ENCODE measurements around the gene CDKAL1.
"Not testable (repeated sequence)": the region's sequence is repeated elsewhere in the genome, so short reads cannot be mapped to it uniquely, and the experiment has no call there.

DNA sequence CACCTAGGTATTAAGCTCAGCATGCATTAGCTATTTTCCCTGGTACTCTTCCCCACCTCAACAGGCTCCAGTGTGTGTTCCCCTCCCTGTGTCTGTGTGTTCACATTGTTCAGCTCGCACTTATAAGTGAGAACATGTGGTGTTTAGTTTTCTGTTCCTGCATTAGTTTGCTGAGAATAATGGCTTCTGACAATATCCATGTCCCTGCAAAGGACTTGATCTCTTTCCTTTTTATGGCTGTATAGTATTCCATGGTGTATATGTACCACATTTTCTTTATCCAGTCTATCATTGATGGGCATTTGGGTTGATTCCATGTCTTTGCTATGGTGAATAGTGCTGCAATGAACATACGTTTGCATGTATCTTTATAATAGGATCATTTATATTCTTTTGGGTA lies 521.2 kb downstream of the CDKAL1 start:
- TF ChIP-seq EZH2, EZH2phosphoT487 (IDR thresholded peaks at IDR 0.05): not testable (repeated sequence)
- TF ChIP-seq, protein P1, sequence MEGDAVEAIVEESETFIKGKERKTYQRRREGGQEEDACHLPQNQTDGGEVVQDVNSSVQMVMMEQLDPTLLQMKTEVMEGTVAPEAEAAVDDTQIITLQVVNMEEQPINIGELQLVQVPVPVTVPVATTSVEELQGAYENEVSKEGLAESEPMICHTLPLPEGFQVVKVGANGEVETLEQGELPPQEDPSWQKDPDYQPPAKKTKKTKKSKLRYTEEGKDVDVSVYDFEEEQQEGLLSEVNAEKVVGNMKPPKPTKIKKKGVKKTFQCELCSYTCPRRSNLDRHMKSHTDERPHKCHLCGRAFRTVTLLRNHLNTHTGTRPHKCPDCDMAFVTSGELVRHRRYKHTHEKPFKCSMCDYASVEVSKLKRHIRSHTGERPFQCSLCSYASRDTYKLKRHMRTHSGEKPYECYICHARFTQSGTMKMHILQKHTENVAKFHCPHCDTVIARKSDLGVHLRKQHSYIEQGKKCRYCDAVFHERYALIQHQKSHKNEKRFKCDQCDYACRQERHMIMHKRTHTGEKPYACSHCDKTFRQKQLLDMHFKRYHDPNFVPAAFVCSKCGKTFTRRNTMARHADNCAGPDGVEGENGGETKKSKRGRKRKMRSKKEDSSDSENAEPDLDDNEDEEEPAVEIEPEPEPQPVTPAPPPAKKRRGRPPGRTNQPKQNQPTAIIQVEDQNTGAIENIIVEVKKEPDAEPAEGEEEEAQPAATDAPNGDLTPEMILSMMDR (IDR thresholded peaks at IDR 0.05) = not testable (repeated sequence)

All from neural progenitor cell (in vitro differentiated cells).